ENCODE measurements around the gene RACGAP1.

Gene RACGAP1

DNA sequence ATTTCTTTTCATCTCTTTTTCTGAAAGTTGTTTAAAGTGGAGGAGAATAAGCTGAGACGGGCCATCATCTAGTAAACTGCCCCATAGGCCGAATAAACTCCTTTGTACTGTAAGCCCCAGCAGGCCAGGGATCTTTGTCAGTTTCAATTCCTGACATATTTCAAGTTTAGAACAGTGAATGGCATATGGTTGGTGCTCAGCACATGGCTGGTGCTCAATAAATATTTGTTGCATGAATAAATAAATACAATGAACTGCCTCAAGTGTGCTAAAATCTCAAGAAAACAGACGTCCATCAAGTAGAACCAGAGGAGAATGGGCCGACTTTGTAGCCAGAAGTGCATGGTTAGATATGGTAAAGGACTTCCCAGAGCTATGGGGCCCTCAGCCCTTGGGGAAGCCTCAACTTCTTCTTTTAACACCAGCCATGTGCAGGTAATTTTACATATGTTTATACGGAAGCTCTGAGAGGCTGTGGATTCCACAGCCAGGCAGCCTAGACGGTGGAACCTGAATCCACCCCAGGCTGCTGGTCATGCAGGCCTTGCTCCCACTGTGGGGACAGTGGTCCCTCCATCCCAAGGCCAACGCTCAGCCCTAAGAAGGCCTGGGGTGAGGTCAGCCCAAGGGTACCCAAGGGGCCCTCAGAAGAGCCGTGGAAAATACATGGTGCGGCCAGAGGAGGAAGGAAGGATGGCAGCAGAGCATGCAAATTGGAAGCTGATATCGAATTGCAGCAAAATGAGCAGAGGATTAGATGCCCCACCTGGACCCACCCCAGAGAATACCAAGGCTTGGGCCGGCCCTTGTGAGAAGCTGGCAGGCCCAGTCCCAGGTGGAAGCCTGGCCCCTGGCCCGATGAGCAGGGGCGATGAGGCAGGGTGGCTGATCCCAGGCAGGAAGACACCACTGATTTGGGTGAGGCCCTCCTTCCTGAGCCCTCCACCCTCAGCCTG lies 83.5 kb downstream of the RACGAP1 start:
- DNase-seq (ENCODE audit: low spot score): no peak

DNA sequence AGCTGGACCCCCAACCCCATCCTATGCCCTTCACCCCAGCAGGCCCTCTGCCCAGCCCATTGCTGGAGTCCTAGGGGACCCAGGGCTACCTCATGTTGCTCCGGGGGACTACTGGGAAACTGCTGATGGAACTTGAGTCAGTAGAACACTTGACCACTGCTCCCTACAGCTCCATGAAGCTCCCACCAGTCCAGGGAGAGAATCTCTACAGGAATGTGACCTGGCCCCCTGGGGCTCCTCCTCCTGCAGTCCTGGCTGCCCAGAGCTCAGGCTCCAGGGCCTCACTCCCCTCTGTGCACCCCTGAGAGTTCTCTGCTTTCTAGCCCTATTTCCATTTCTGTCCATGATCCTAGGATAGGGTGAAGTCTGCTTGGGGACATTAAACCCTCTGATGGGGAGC lies 85.6 kb downstream of the RACGAP1 start:
- no peak for DNase-seq (ENCODE audit: low spot score)

DNA sequence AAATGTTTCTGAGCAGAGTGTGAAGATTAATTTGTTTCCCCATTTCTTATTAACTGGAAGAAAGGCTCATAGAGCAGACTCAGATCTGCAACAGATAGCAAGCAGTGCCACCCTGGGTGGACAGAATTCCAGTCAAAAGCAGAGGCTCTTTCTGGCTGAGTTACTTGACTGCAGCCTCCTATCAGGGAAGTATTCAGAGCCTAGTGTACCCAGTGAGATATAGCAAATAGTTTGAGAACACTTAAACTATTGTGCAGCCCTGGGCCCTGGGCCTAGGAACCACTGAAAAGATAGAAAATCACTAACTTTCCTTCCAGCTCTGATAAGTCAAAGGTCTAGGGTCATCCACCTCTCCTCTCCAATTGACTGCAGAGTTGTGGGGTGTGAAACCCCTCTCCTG lies 86.0 kb downstream of the RACGAP1 start:
- DNase-seq (ENCODE audit: low spot score): no peak
